IPS DF 19.7 (cell line): ENCODE results near the gene RMRP.
"Not testable (repeated sequence)": the region's sequence is repeated elsewhere in the genome, so short reads cannot be mapped to it uniquely, and the experiment has no call there.

Source experiments
- DNase-seq: peaks from one replicate; pipeline ENCODE4 v3.0.0-alpha.2; 2013; ENCODE audit warnings: low read depth, low spot score

The RMRP gene

DNA sequence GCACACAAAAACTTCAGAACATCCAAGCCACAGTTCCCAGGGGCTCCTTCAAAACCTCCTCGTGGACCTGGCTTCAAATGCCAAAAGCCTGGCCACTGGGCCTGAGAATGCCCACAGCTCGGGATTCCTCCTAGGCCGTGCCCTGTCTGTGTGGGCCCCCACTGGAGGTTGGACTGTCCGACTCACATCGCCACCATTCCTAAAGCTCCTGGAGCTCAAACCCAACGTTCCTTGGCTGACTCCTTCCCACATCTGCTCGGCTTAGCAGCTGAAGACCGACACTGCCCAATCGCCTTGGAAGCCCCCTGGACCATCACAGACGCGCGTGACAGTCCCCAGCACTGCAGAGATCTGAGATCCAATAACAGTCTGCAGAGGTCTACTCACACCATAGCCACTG lies 14.8 kb downstream of the RMRP start:
- DNase-seq = no peak

DNA sequence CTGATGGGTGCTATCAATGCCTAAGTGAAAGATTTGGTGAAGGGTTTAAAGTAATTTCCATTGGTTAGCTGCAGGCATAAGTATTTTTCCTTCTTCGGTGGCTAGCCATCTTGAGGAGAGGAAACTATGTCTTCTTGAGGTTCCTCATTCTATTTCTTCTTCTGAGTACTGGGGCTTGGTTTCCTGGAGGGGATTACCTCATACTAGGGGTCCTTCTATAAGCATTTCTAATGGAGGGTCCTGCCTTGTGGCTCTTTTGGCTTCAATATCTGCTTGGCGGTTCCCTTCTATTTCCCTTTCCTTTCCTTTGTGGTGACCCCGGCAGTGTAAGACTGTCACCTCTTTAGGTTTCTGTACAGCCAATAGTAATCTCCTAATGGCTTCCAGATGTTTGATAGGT lies 16.3 kb downstream of the RMRP start:
- DNase-seq = not testable (repeated sequence)

- not testable (repeated sequence) for DNase-seq
Observed at GRCh38 chr9:35640431-35640830, 17.4 kb downstream of the RMRP start.

GRCh38 chr9:35639631-35640030 lies 18.2 kb downstream of the RMRP start:
- no peak for DNase-seq

DNA sequence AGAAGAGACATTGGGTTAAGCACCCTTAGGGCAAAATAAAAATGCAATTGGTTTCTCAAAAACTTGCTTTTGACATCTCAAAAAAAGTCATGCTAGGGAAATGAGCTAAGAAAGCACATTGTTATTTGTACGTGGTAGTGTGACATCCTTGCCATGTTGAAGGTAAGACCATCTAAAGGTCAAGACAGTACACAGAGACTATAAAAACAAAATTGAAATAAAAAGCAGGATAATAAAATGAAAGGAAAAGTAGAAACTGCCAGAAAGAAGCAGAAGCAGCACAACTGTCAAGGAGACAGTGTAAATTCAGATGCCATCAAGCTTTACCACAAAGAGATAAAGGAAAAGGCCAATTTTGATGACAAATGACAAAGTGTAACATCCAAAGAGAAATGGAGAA lies 18.6 kb downstream of the RMRP start:
- DNase-seq = not testable (repeated sequence)

DNA sequence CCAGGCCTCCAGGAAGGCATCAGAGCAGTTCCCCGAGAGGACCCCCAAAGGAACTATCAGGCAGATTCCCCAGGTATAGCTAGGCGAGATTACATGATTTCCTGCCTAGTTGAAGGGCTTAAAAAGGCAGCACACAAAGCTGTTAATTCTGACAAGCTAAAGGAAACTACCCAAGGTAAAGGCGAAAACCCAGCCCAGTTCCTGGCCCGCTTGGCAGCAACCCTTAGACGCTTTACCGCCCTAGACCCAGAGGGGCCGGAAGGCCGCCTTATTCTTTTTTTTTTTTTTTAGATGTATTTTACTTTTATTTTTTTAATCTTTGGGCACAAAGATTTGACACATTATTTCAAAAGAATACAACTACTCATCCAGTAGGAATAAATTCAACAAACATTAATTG lies 19.1 kb downstream of the RMRP start:
- DNase-seq = not testable (repeated sequence)

DNA sequence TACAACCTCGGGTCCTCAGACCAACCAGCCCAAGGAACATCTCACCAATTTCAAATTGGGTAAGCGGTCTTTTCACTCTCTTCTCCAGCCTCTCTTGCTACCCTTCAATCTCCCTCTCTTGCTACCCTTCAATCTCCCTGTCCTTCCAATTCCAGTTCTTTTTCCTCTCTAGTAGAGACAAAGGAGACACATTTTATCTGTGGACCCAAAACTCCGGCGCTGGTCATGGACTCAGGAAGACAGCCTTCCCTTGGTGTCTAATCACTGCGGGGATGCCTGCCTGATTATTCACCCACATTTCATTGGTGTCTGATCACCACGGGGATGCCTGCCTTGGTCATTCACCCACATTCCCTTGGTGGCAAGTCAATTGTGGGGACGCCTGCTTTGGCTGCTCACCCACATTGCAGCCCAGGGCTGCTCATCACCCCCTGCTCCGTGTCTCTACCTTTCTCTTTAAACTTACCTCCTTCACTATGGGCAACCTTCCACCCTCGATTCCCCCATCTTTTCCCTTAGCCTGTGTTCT lies 20.3 kb downstream of the RMRP start:
- DNase-seq = not testable (repeated sequence)

DNA sequence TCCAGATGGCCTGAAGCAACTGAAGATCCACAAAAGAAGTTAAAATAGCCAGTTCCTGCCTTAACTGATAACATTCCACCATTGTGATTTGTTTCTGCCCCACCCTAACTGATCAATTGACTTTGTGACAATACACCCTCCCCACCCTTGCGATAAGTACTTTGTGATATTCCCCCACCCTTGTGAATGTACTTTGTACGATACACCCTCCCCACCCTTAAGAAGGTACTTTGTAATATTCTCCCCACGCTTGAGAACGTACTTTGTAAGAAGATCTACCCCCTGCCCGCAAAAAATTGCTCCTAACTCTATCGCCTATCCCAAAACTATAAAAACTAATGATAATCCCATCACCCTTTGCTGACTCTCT lies 21.0 kb downstream of the RMRP start:
- not testable (repeated sequence) for DNase-seq

- no peak for DNase-seq
Observed at GRCh38 chr9:35636135-35636876, 21.5 kb downstream of the RMRP start.

DNA sequence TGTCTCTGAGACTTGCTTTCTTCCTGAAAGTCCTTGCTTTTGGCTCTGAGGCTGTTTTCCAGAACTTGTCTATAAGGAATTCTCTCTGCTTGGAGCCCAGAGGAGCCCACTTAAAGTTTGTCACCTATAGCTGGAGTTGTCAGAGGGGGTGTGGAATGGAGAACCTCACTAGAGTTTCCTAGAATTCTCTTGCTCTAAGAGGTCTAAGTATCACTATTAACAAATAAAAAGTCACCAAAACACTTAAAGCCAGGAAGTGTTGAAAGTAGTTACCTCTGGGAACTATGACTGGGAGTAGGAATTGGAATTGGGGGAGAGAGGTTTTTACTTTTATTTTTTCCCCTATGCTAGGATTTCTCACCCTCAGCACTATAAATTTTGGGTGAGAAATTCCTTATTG lies 22.1 kb downstream of the RMRP start:
- DNase-seq = no peak

GRCh38 chr9:35629597-35629996 lies 28.2 kb downstream of the RMRP start:
- no peak for DNase-seq

- DNase-seq = no peak
Observed at GRCh38 chr9:35628389-35628991, 29.3 kb downstream of the RMRP start.

GRCh38 chr9:35627575-35627974 lies 30.2 kb downstream of the RMRP start:
- no peak for DNase-seq

DNA sequence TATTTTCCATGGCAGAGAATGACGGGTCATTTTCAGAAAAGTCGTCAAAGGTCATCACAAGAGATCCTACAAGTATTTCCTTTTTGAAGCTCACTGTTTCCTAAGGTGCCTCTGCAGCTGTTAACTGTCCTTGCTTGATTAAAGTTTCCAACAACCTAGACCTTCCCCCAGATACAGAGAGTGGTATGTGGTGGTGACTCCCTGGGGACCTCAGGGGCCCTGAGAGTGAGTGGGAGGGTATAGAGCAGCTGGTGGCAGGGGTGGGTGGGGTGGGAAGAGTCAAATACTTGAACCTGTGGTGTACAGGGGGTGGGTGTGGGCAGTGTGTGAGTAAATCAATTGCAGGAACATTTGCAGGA lies 38.0 kb downstream of the RMRP start:
- DNase-seq = no peak

GRCh38 chr9:35618854-35619799 lies 38.7 kb downstream of the RMRP start:
- no peak for DNase-seq

GRCh38 chr9:35618325-35618727 lies 39.5 kb downstream of the RMRP start, which contains the start of gene CD72:
Gene CD72, minus strand, starts transcription at chr9:35618413. Its CDS starts 110 bp downstream, at chr9:35618303.
- DNase-seq = no peak

DNA sequence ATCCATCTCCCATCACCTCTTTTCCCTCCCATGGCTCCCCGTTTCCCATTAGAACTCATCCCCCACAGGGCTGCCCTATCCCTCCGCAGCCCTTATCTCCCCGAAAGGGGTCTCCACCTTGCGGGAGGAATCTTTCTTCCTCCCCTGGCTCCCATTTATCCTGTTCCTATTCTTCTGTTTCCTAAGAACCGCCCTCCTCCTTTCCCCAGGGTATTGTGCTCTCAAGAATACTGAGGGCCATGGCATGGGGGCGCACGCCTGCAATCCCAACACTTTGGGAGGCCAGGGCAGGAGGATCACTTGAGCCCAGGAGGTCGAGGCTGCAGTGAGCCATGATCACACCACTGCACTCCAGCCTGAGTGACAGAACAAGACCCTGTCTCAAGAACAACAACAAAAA lies 40.3 kb downstream of the RMRP start:
- DNase-seq = no peak

DNA sequence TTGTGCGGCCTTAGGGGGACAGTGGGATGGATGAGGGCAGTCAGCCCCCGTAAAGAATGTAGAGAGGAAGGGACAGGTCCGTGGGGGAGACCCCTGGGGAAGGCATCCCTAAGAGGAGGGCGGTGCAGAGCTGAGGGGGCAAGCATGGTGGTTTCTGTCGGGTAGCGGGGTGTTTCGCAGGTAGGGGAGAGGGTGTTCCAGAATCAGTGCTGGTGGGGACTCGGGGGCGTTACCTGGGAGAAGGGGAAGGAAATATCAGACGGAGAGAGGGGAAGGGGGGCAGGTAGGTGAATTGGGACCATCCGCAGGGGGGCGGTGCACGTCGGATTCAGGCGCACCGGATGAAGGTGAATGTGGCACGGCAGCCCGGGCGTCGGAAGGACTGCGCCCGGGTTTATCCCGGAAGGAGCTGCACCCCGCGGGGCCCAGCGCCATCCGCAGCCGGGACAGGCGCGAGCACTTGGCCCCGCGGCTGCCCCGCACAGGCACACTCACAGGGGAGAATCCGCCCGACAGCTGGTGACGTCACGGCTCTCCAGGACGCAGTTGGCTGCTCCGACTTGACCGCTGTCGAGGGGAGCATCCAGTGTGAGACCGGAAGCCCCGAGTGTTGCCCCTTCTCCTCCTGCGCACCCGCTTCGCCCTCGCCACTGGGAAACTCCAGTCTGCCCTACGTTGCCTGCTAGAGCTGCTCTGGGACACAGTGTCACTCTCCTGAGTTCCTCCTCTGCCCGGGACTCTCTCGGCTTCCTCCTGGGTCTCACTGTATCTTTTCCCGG lies 40.9 kb downstream of the RMRP start:
- DNase-seq = no peak

DNA sequence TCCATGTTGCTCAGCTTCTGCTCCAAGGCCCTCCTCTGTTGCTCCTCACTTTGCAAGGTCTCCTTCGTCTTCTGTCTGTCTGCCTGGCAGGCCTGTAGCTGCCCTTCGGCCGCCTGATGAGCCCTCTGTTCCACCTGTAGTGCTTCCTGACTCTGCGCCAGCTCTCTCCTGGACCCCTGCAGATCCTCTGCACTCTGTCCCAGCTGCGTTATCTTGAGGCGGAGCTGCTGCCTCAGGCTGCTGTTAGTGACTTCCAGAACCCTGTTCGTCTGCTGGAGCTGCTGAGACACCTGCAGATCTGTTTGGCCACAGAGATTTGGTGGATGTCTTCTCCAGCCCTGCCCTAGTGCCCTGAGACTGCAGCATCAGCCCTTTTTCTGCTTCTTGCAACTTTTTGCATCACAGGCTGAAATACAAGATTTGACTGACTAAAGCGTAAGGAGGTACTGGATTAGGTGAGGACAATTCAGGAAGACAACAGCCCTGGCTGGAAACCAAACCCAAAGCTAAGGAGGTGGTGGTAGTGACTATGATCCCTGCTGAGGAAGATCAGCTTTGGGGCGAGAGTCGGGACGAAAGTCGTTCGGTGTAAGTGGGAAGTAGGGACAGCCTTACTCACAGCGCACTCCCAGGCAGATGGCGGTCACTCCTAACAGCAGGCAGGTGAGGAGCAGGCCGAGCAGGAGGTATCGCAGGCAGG lies 41.7 kb downstream of the RMRP start:
- DNase-seq = no peak

GRCh38 chr9:35612843-35613242 lies 45.0 kb downstream of the RMRP start:
- no peak for DNase-seq

- DNase-seq = not testable (repeated sequence)
Observed at GRCh38 chr9:35612066-35612465, 45.8 kb downstream of the RMRP start.
